HG02852 (cell line): Measurements from ENCODE around the gene ZMYND10.

Source experiments
- ATAC-seq: cut with Tn5 transposase; IDR thresholded peaks from one replicate; pipeline ENCODE4 v1.9.1; 2021; ENCODE audit warnings: mild to moderate bottlenecking, moderate library complexity; ENCODE audit not compliant: unreplicated experiment

The ZMYND10 gene

GRCh38 chr3:50292159-50293078 lies 53.1 kb downstream of the ZMYND10 start, which contains the start of gene IFRD2:
IFRD2 (minus strand) TSS chr3:50292429; CDS start chr3:50292274, 155 bp downstream.
- ATAC-seq, result peak; percentile 96
